IMR-90 (cell line): Measurements from ENCODE around the gene FBP1. TPM values are rescaled to one million over a fixed set of nuclear protein-coding genes. Genes with fewer than 3 reads are reported as not detected.

Source experiments
- ATAC-seq: fragments of 200-7000 bp; cut with Tn5 transposase; 2 replicates; pipeline ENCODE4 v1.9.1; 2020; ENCODE audit warnings: low read depth, mild to moderate bottlenecking, moderate library complexity
- BruUV-seq: library from RNA; stranded (reverse); fragments of 400-500 nt; replicated peaks from 2 replicates; lab custom pipeline; 2021; lab: Mats Ljungman, UMichigan
- CTCF ChIA-PET: fragments of 300-600 bp; formaldehyde crosslinking; extraction: SDS; loops from one replicate; lab custom pipeline; 2021; ENCODE audit warnings: antibody characterized with exemption; lab: Yijun Ruan, JAX
- POLR2A ChIA-PET: fragments of 300-600 bp; sonication (Branson Sonifier 250); formaldehyde crosslinking; loops from one replicate; lab custom pipeline; 2022; ENCODE audit warnings: antibody characterized with exemption; ENCODE audit not compliant: unreplicated experiment; lab: Charles Lee
- DNase-seq: peaks from one replicate; pipeline ENCODE4 v3.0.0; 2013
- H2AFZ ChIP-seq: replicated peaks from 2 replicates; pipeline ENCODE3; 2013; ENCODE audit warnings: low read length, mild to moderate bottlenecking; ENCODE audit not compliant: poor library complexity
- H2AK5ac ChIP-seq: 2 replicates; pipeline ENCODE4 v1.6.1; 2013; ENCODE audit warnings: low read depth, low read length, inconsistent platforms
- H2AK9ac ChIP-seq: replicated peaks from 2 replicates; pipeline ENCODE3; 2013; ENCODE audit warnings: mild to moderate bottlenecking, low read depth, low read length, moderate library complexity; ENCODE audit not compliant: poor library complexity
- H2BK120ac ChIP-seq: 2 replicates; pipeline ENCODE4 v1.6.1; 2013; ENCODE audit warnings: low read depth, low read length, inconsistent platforms
- H2BK15ac ChIP-seq: 3 replicates; pipeline ENCODE4 v1.6.1; 2013; ENCODE audit warnings: low read depth, low read length, inconsistent platforms
- H2BK20ac ChIP-seq: 2 replicates; pipeline ENCODE4 v1.6.1; 2013; ENCODE audit warnings: low read depth, mild to moderate bottlenecking, inconsistent platforms, low read length, moderate library complexity
- H2BK5ac ChIP-seq: 2 replicates; pipeline ENCODE4 v1.6.1; 2013; ENCODE audit warnings: mild to moderate bottlenecking, low read depth, low read length, inconsistent platforms; ENCODE audit not compliant: poor library complexity, severe bottlenecking
- H3K14ac ChIP-seq: replicated peaks from 2 replicates; pipeline ENCODE4 v1.6.1; 2013; ENCODE audit warnings: low read depth, low read length, inconsistent platforms
- H3K18ac ChIP-seq: 2 replicates; pipeline ENCODE4 v1.6.1; 2013; ENCODE audit warnings: low read depth, low read length, control low read depth
- H3K23ac ChIP-seq: 2 replicates; pipeline ENCODE4 v1.6.1; 2013; ENCODE audit warnings: low read depth, low read length, inconsistent platforms
- H3K27ac ChIP-seq: 2 replicates; pipeline ENCODE4 v1.5.1; 2013; ENCODE audit warnings: mild to moderate bottlenecking, control low read depth, low read length; ENCODE audit not compliant: insufficient read depth
- H3K27me3 ChIP-seq: 2 replicates; pipeline ENCODE4 v1.6.1; 2013; ENCODE audit warnings: low read length; ENCODE audit not compliant: control insufficient read depth, insufficient read depth
- H3K36me3 ChIP-seq: 2 replicates; pipeline ENCODE4 v1.6.1; 2013; ENCODE audit warnings: low read length, mixed read lengths; ENCODE audit not compliant: control insufficient read depth, insufficient read depth
- H3K4ac ChIP-seq: 2 replicates; pipeline ENCODE4 v1.6.1; 2013; ENCODE audit warnings: low read depth, low read length, inconsistent platforms
- H3K4me1 ChIP-seq: 2 replicates; pipeline ENCODE4 v1.6.1; 2013; ENCODE audit warnings: low read length, mixed read lengths; ENCODE audit not compliant: control insufficient read depth, insufficient read depth
- H3K4me2 ChIP-seq: 2 replicates; pipeline ENCODE4 v1.6.1; 2013; ENCODE audit warnings: low read depth, mild to moderate bottlenecking, control low read depth, low read length, moderate library complexity
- H3K4me3 ChIP-seq: 2 replicates; pipeline ENCODE4 v1.5.1; 2013; ENCODE audit warnings: low read depth, mild to moderate bottlenecking, control low read depth, low read length, moderate library complexity; ENCODE audit not compliant: insufficient read depth
- H3K56ac ChIP-seq: 2 replicates; pipeline ENCODE4 v1.6.1; 2013; ENCODE audit warnings: low read length, inconsistent platforms; ENCODE audit not compliant: insufficient read depth; ENCODE audit errors: extremely low read depth
- H3K79me1 ChIP-seq, 2 experiments: 2 replicates each; pipeline ENCODE4 v1.6.1; 2013; ENCODE audit warnings: low read length in 2 of 2, inconsistent platforms in 1 of 2, low read depth in 1 of 2
- H3K9ac ChIP-seq: 2 replicates; pipeline ENCODE4 v1.6.1; 2013; ENCODE audit warnings: low read depth, low read length, control low read depth
- H3K9me1 ChIP-seq: 2 replicates; pipeline ENCODE4 v1.6.1; 2013; ENCODE audit warnings: low read length, inconsistent platforms; ENCODE audit not compliant: insufficient read depth
- H3K9me3 ChIP-seq: 2 replicates; pipeline ENCODE4 v1.6.1; 2013; ENCODE audit warnings: low read length; ENCODE audit not compliant: control insufficient read depth, insufficient read depth
- H4K20me1 ChIP-seq: 2 replicates; pipeline ENCODE4 v1.6.1; 2013; ENCODE audit warnings: low read length, inconsistent platforms; ENCODE audit not compliant: insufficient read depth
- H4K5ac ChIP-seq: 2 replicates; pipeline ENCODE4 v1.6.1; 2013; ENCODE audit warnings: mild to moderate bottlenecking, low read depth, low read length, control low read depth
- H4K8ac ChIP-seq, 2 experiments: 2 replicates each; pipeline ENCODE4 v1.6.1; 2013; ENCODE audit warnings: low read depth in 2 of 2, low read length in 2 of 2, control low read depth in 1 of 2, inconsistent platforms in 1 of 2
- H4K91ac ChIP-seq: 2 replicates; pipeline ENCODE4 v1.6.1; 2013; ENCODE audit warnings: low read depth, low read length, inconsistent platforms; ENCODE audit not compliant: insufficient read depth
- POLR2A ChIP-seq: IDR thresholded peaks from 2 replicates; pipeline ENCODE4 v1.6.1; 2012; ENCODE audit warnings: mild to moderate bottlenecking, low read depth, low read length
- RAD21 ChIP-seq: IDR thresholded peaks from 2 replicates; pipeline ENCODE4 v1.6.1; 2012; ENCODE audit warnings: low read length, improper control_type of control experiment
- WGBS, 2 experiments: methylation state at CpG; one replicate each; pipeline versions ENCODE4 v1.1.5 to v1.1.7; 2013; ENCODE audit warnings: missing lambda C conversion rate in 2 of 2; ENCODE audit not compliant: insufficient read length in 1 of 2; ENCODE audit errors: extremely low coverage in 2 of 2; 5-methylcytosine and 5-hydroxymethylcytosine counted together
- dilution Hi-C: fragments of 300-500 bp; cut with HindIII; formaldehyde crosslinking; loops from one replicate; pipeline ENCODE4 v1.14.3; 2018; ENCODE audit warnings: low sequenced_read_pairs; ENCODE audit not compliant: unreplicated experiment
- in situ Hi-C: fragments of 300-500 bp; cut with MboI; formaldehyde crosslinking; loops from 3 replicates; pipeline ENCODE4 v1.14.3; 2019; ENCODE audit warnings: low sequenced_read_pairs, inconsistent platforms, mixed read lengths
- intact Hi-C: fragments of 100-400 bp; cut with micrococcal nuclease; formaldehyde crosslinking; loops from 2 replicates; pipeline ENCODE4 v1.10.0; 2022
- polyA plus RNA-seq, 3 experiments: library from polyadenylated mRNA; depleted of rRNA; stranded (reverse); fragments of >200 nt; gene quantifications; 2 replicates each; pipeline ENCODE4 v1.2.3, GENCODE V29; 2012; ENCODE audit warnings: low replicate concordance in 1 of 3
- total RNA-seq: library from RNA; depleted of rRNA; stranded (reverse); fragments of >200 nt; gene quantifications from 2 replicates; pipeline ENCODE4 v1.2.3, GENCODE V29; 2012

The FBP1 gene
- total and polyA plus RNA-seq, 2 of the 4 experiments (the other 2 are of a cell fraction), result not detected

- no peak overlapping the region for H3K4me2 ChIP-seq
- WGBS, 2 experiments, result 40% methylated on average over 1 of the region's 6 CpGs; no CpG with 5 or more reads in 1 of the 2 experiments
- TF ChIP-seq RAD21, result no peak
- TF ChIP-seq POLR2A, result no peak
- H3K4me1 ChIP-seq, result no peaks in the 10 kb centered on the region
- H2BK5ac ChIP-seq, result no peak overlapping the region
- in situ Hi-C loops, result no loop called here
- dilution Hi-C loops, result no loop called here
- no peak for DNase-seq
- no peak overlapping the region for H4K8ac ChIP-seq
- no peak overlapping the region for H3K14ac ChIP-seq
- H4K5ac ChIP-seq, result no peak overlapping the region
- no peaks in the 10 kb centered on the region for H3K36me3 ChIP-seq
- H2BK120ac ChIP-seq, result no peak overlapping the region
- no peak overlapping the region for H2BK15ac ChIP-seq
- no peak overlapping the region for H3K9ac ChIP-seq
- no peaks in the 10 kb centered on the region for H3K79me1 ChIP-seq
- H3K27me3 ChIP-seq, result peaks cover 46% of the 10 kb centered on the region
- H2AK9ac ChIP-seq, result no peak overlapping the region
- no peak overlapping the region for H3K18ac ChIP-seq
- H3K23ac ChIP-seq, result no peak overlapping the region
- no TSS peak for BruUV-seq
- H3K9me1 ChIP-seq, result no peaks in the 10 kb centered on the region
- H2AFZ ChIP-seq, result no peak overlapping the region
- ChIA-PET POLR2A (no interaction called here), CTCF (interaction anchor here (0.6 kb wide), 1 partner anchor 54 kb away, joined by 3 read pairs; no protein-coding TSS in a partner anchor)
- no peak overlapping the region for H3K56ac ChIP-seq
- no peak for ATAC-seq
- no peak overlapping the region for H4K91ac ChIP-seq
- H3K27ac ChIP-seq, result no peak overlapping the region
- no peaks in the 10 kb centered on the region for H4K20me1 ChIP-seq
- intact Hi-C loops, result no loop called here
- no peak overlapping the region for H2BK20ac ChIP-seq
- H3K4ac ChIP-seq, result no peak overlapping the region
- H2AK5ac ChIP-seq, result no peak overlapping the region
- no peak overlapping the region for H3K4me3 ChIP-seq
- H3K9me3 ChIP-seq, result no peaks in the 10 kb centered on the region
Measured at GRCh38 chr9:94610181-94610606, 29.1 kb downstream of the FBP1 start.
